ENCODE results near the gene FREY1. TPM values are rescaled to one million over a fixed set of nuclear protein-coding genes. Genes with fewer than 3 reads are reported as not detected.

The FREY1 gene
- total RNA-seq, 1 donor, result 1.8 TPM

GRCh38 chr11:45877845-45878244, 29.2 kb downstream of the FREY1 start:
- no peak overlapping the region for H3K27ac ChIP-seq (ENCODE audit: low read depth, low read length)
- H3K27me3 ChIP-seq (ENCODE audit: insufficient read depth, low read length), result no peaks in the 10 kb centered on the region
- no peaks in the 10 kb centered on the region for H3K79me2 ChIP-seq (ENCODE audit: insufficient read depth, low read length)
- no peak overlapping the region for H3K4me2 ChIP-seq (ENCODE audit: insufficient read depth, low read length)
- no peak for TF ChIP-seq CTCF (IDR thresholded peaks at IDR 0.05; ENCODE audit: extremely low read depth, low read depth, low read length)
- peaks cover 36% of the 10 kb centered on the region for H4K20me1 ChIP-seq (ENCODE audit: insufficient read depth, low read length)
- H3K4me1 ChIP-seq (ENCODE audit: insufficient read depth, low read length), result peaks cover 11% of the 10 kb centered on the region
- H3K36me3 ChIP-seq (ENCODE audit: insufficient read depth, low read length), result peaks cover 48% of the 10 kb centered on the region
- H2AFZ ChIP-seq (ENCODE audit: low read length), result no peak overlapping the region
- no peak overlapping the region for H3K4me3 ChIP-seq (ENCODE audit: insufficient read depth, low read length)
- no peak for DNase-seq (ENCODE audit: insufficient read length, low spot score, missing footprints)
- H3K9me3 ChIP-seq (ENCODE audit: low read depth, low read length), result no peaks in the 10 kb centered on the region

GRCh38 chr11:45877221-45877620, 29.9 kb downstream of the FREY1 start:
- Histone ChIP-seq H3K4me1 (ENCODE audit: insufficient read depth, low read length) (peaks cover 18% of the 10 kb centered on the region), H2AFZ (ENCODE audit: low read length) (no peak overlapping the region), H4K20me1 (ENCODE audit: insufficient read depth, low read length) (peaks cover 32% of the 10 kb centered on the region), H3K79me2 (ENCODE audit: insufficient read depth, low read length) (no peaks in the 10 kb centered on the region), H3K4me2 (ENCODE audit: insufficient read depth, low read length) (no peak overlapping the region), H3K36me3 (ENCODE audit: insufficient read depth, low read length) (peaks cover 49% of the 10 kb centered on the region), H3K4me3 (ENCODE audit: insufficient read depth, low read length) (no peak overlapping the region), H3K9me3 (ENCODE audit: low read depth, low read length) (no peaks in the 10 kb centered on the region), H3K27ac (ENCODE audit: low read depth, low read length) (no peak overlapping the region), H3K27me3 (ENCODE audit: insufficient read depth, low read length) (no peaks in the 10 kb centered on the region)
- DNase-seq (ENCODE audit: insufficient read length, low spot score, missing footprints), result no peak
- TF ChIP-seq CTCF (IDR thresholded peaks at IDR 0.05; ENCODE audit: extremely low read depth, low read depth, low read length), result no peak

- Histone ChIP-seq H2AFZ (ENCODE audit: low read length) (no peak overlapping the region), H3K4me2 (ENCODE audit: insufficient read depth, low read length) (no peak overlapping the region), H3K4me3 (ENCODE audit: insufficient read depth, low read length) (no peak overlapping the region), H3K79me2 (ENCODE audit: insufficient read depth, low read length) (no peaks in the 10 kb centered on the region), H3K27ac (ENCODE audit: low read depth, low read length) (no peak overlapping the region), H3K9me3 (ENCODE audit: low read depth, low read length) (no peaks in the 10 kb centered on the region), H3K27me3 (ENCODE audit: insufficient read depth, low read length) (no peaks in the 10 kb centered on the region), H3K36me3 (ENCODE audit: insufficient read depth, low read length) (peaks cover 50% of the 10 kb centered on the region), H3K4me1 (ENCODE audit: insufficient read depth, low read length) (peaks cover 20% of the 10 kb centered on the region), H4K20me1 (ENCODE audit: insufficient read depth, low read length) (peaks cover 23% of the 10 kb centered on the region)
- no peak for TF ChIP-seq CTCF (IDR thresholded peaks at IDR 0.05; ENCODE audit: extremely low read depth, low read depth, low read length)
- no peak for DNase-seq (ENCODE audit: insufficient read length, low spot score, missing footprints)
Measured at GRCh38 chr11:45876401-45876800, 30.7 kb downstream of the FREY1 start.

GRCh38 chr11:45872651-45873356, 34.3 kb downstream of the FREY1 start:
- Histone ChIP-seq H3K4me1 (ENCODE audit: insufficient read depth, low read length) (peaks cover 14% of the 10 kb centered on the region), H3K79me2 (ENCODE audit: insufficient read depth, low read length) (no peaks in the 10 kb centered on the region), H3K9me3 (ENCODE audit: low read depth, low read length) (no peaks in the 10 kb centered on the region), H3K27ac (ENCODE audit: low read depth, low read length) (peak overlapping the region; percentile 48), H4K20me1 (ENCODE audit: insufficient read depth, low read length) (peaks cover 15% of the 10 kb centered on the region), H2AFZ (ENCODE audit: low read length) (no peak overlapping the region), H3K4me2 (ENCODE audit: insufficient read depth, low read length) (no peak overlapping the region), H3K4me3 (ENCODE audit: insufficient read depth, low read length) (no peak overlapping the region), H3K27me3 (ENCODE audit: insufficient read depth, low read length) (no peaks in the 10 kb centered on the region), H3K36me3 (ENCODE audit: insufficient read depth, low read length) (peaks cover 65% of the 10 kb centered on the region)
- TF ChIP-seq CTCF (IDR thresholded peaks at IDR 0.05; ENCODE audit: extremely low read depth, low read depth, low read length), result peak; percentile 85
- DNase-seq (ENCODE audit: insufficient read length, low spot score, missing footprints), result peak; percentile 98

Data from osteoblast (primary cell).